ENCODE measurements around the gene MED13L.

The MED13L gene

GRCh38 chr12:116278279-116278626 lies 760 bp upstream of the MED13L start:
- no peak overlapping the region for H3K27ac ChIP-seq
- no peak for TF ChIP-seq CTCF (IDR thresholded peaks at IDR 0.05)
- peak overlapping the region; percentile 94 for H3K4me3 ChIP-seq
- no peak for DNase-seq (ENCODE audit: low spot score)

- peak overlapping the region; percentile 94 for H3K4me3 ChIP-seq
- TF ChIP-seq CTCF (IDR thresholded peaks at IDR 0.05): no peak
- peak; percentile 80 for DNase-seq (ENCODE audit: low spot score)
- peak overlapping the region; percentile 93 to 100 for H3K27ac ChIP-seq
Measured at GRCh38 chr12:116276652-116277466, 634 bp downstream of the MED13L start.

- no peak overlapping the region for H3K27ac ChIP-seq
- H3K4me3 ChIP-seq: peak overlapping the region; percentile 94
- TF ChIP-seq CTCF (IDR thresholded peaks at IDR 0.05): no peak
- DNase-seq (ENCODE audit: low spot score): no peak
Measured at GRCh38 chr12:116274551-116275375, 2.7 kb downstream of the MED13L start.

GRCh38 chr12:116273813-116274550 lies 3.5 kb downstream of the MED13L start:
- Histone ChIP-seq H3K27ac (no peak overlapping the region), H3K4me3 (peak overlapping the region; percentile 94)
- DNase-seq (ENCODE audit: low spot score): no peak
- TF ChIP-seq CTCF (IDR thresholded peaks at IDR 0.05): no peak

- no peak for DNase-seq (ENCODE audit: low spot score)
- no peak overlapping the region for H3K27ac ChIP-seq
- TF ChIP-seq CTCF (IDR thresholded peaks at IDR 0.05): no peak
- H3K4me3 ChIP-seq: no peak overlapping the region
Measured at GRCh38 chr12:116267948-116268347, 9.5 kb downstream of the MED13L start.

GRCh38 chr12:116266631-116267349 lies 10.7 kb downstream of the MED13L start:
- no peak for TF ChIP-seq CTCF (IDR thresholded peaks at IDR 0.05)
- no peak for DNase-seq (ENCODE audit: low spot score)
- Histone ChIP-seq H3K4me3 (no peak overlapping the region), H3K27ac (no peak overlapping the region)

Data from coronary artery (tissue), 2 donors.